Measurements from ENCODE around the gene PUM1. TPM values are rescaled to one million over a fixed set of nuclear protein-coding genes. Genes with fewer than 3 reads are reported as not detected.

Gene PUM1
- total RNA-seq, 1 donor from 2014 or later: 69.4 TPM

GRCh38 chr1:30893776-30894507, 171.6 kb downstream of the PUM1 start:
- no peak for DNase-seq (ENCODE audit: low read depth, low spot score)

GRCh38 chr1:30892671-30893073, 172.8 kb downstream of the PUM1 start:
- no peak for DNase-seq (ENCODE audit: low read depth, low spot score)

- no peak for DNase-seq (ENCODE audit: low read depth, low spot score)
Observed at GRCh38 chr1:30891227-30891552, 174.3 kb downstream of the PUM1 start.

- no peak for DNase-seq (ENCODE audit: low read depth, low spot score)
Observed at GRCh38 chr1:30890502-30891226, 174.9 kb downstream of the PUM1 start.

- no peak for DNase-seq (ENCODE audit: low read depth, low spot score)
Observed at GRCh38 chr1:30889511-30889910, 176.0 kb downstream of the PUM1 start.

GRCh38 chr1:30888975-30889374, 176.5 kb downstream of the PUM1 start:
- no peak for DNase-seq (ENCODE audit: low read depth, low spot score)

GRCh38 chr1:30888391-30888790, 177.1 kb downstream of the PUM1 start:
- DNase-seq (ENCODE audit: low read depth, low spot score): no peak

- DNase-seq (ENCODE audit: low read depth, low spot score): no peak
Observed at GRCh38 chr1:30887485-30888315, 177.8 kb downstream of the PUM1 start.

GRCh38 chr1:30886710-30887428, 178.6 kb downstream of the PUM1 start:
- no peak for DNase-seq (ENCODE audit: low read depth, low spot score)

GRCh38 chr1:30885570-30886522, 179.7 kb downstream of the PUM1 start:
- no peak for DNase-seq (ENCODE audit: low read depth, low spot score)

GRCh38 chr1:30884723-30885122, 180.8 kb downstream of the PUM1 start:
- DNase-seq (ENCODE audit: low read depth, low spot score): no peak

GRCh38 chr1:30883389-30884172, 181.9 kb downstream of the PUM1 start:
- no peak for DNase-seq (ENCODE audit: low read depth, low spot score)

GRCh38 chr1:30882678-30883388, 182.7 kb downstream of the PUM1 start:
- DNase-seq (ENCODE audit: low read depth, low spot score): no peak

Other genes starting within 250 kb of the PUM1 start
- gene SDC3, start 157.0 kb downstream of the PUM1 start, total RNA-seq: 7.0 and 12.0 TPM in 2 replicates
- gene NKAIN1, start 174.2 kb upstream of the PUM1 start, total RNA-seq: 0.32 TPM in 1 of 2 replicates, not detected in the other
- gene SNRNP40, start 231.1 kb upstream of the PUM1 start, total RNA-seq: 210 and 251 TPM in 2 replicates
- gene ZCCHC17, start 231.3 kb upstream of the PUM1 start, total RNA-seq: 51.4 and 52.6 TPM in 2 replicates